Endothelial cell of umbilical vein (primary cell): Measurements from ENCODE around the gene KRT33B.
"Not testable (repeated sequence)": the region's sequence is repeated elsewhere in the genome, so short reads cannot be mapped to it uniquely, and the experiment has no call there.

Source experiments
- FOS ChIP-seq: IDR thresholded peaks from 2 replicates; pipeline ENCODE4 v1.6.1; 2011; ENCODE audit warnings: mild to moderate bottlenecking, low read length, moderate library complexity, borderline replicate concordance; ENCODE audit not compliant: insufficient read depth
- MYC ChIP-seq: IDR thresholded peaks from one replicate; pipeline ENCODE4 v1.6.1; 2011; ENCODE audit warnings: mild to moderate bottlenecking, low read depth, low read length
- POLR2A ChIP-seq: IDR thresholded peaks from 2 replicates; pipeline ENCODE4 v1.6.1; 2012; ENCODE audit warnings: low read depth, mild to moderate bottlenecking, control low read depth, low read length
- POLR2AphosphoS5 ChIP-seq: IDR thresholded peaks from 2 replicates; pipeline ENCODE4 v1.6.1; 2012; ENCODE audit warnings: low read depth, mild to moderate bottlenecking, control low read depth, low read length, moderate library complexity; ENCODE audit not compliant: insufficient read depth
- TF ChIP-seq, protein P1 (sequence below), 2 donors: IDR thresholded peaks; 1 replicate in 1 of 2; 2 replicates in 1 of 2; pipeline ENCODE4 v1.5.1; 2011; ENCODE audit warnings: low read length in 2 of 2, mild to moderate bottlenecking in 2 of 2, moderate library complexity in 2 of 2, control low read depth in 1 of 2, inconsistent platforms in 1 of 2, low read depth in 1 of 2; ENCODE audit not compliant: insufficient read depth in 1 of 2; ENCODE audit errors: extremely low read depth in 1 of 2

DNA sequence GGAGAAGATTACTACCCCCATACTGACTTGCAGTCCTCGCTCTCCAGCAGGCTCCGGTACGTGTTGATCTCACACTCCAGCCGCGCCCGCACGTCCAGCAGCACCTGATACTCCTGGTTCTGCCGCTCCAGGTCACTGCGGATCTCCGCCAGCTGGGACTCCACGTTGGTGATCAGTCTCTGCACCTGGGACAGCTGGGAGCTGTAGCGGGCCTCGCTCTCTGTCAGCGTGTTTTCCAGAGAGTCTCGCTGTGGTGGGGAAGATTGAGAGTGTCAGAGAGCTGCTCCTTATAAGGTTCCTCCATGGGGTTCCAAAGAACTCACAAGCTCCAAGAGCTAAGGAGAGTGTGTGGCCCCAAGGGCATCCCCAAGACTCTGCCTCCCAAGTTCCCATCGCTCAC lies 23.2 kb downstream of the KRT33B start:
- TF ChIP-seq, protein P1, sequence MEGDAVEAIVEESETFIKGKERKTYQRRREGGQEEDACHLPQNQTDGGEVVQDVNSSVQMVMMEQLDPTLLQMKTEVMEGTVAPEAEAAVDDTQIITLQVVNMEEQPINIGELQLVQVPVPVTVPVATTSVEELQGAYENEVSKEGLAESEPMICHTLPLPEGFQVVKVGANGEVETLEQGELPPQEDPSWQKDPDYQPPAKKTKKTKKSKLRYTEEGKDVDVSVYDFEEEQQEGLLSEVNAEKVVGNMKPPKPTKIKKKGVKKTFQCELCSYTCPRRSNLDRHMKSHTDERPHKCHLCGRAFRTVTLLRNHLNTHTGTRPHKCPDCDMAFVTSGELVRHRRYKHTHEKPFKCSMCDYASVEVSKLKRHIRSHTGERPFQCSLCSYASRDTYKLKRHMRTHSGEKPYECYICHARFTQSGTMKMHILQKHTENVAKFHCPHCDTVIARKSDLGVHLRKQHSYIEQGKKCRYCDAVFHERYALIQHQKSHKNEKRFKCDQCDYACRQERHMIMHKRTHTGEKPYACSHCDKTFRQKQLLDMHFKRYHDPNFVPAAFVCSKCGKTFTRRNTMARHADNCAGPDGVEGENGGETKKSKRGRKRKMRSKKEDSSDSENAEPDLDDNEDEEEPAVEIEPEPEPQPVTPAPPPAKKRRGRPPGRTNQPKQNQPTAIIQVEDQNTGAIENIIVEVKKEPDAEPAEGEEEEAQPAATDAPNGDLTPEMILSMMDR (IDR thresholded peaks at IDR 0.05; ENCODE audit: extremely low read depth in 1 of 2, insufficient read depth in 1 of 2, low read depth in 1 of 2, low read length in 2 of 2), result not testable (repeated sequence)
- not testable (repeated sequence) for TF ChIP-seq POLR2A, FOS, MYC, POLR2AphosphoS5
